Erythroblast (primary cell): Measurements from ENCODE around the gene MARK2.

Source experiments
- GATA1 ChIP-seq: IDR thresholded peaks from 2 replicates; pipeline ENCODE4 v1.6.1; 2011; ENCODE audit warnings: low read depth, mild to moderate bottlenecking, control low read depth, low read length, moderate library complexity
- POLR2A ChIP-seq: IDR thresholded peaks from 2 replicates; pipeline ENCODE4 v1.6.1; 2011; ENCODE audit warnings: mild to moderate bottlenecking, low read length

DNA sequence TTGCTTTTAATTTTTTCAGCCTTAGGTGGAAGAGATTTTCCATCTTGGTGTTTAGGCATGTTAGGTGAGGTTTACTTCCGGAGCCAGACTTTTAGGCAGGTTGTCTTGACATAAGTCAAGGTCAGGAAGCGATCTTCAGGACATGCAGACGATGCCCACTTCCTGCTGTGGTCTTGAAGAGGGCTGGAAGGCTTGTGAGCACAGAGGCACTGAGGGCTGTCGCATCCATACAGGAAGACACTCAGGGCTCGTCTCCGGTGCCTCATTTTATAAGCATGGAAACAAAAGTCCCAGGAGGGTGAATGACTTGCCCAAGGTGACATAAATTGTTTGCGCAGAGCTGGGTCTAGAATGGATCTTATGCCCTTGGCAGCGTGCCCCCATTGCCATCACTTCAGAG, 30.8 kb downstream of the MARK2 start:
- TF ChIP-seq GATA1 (no peak), POLR2A (no peak)
